GM21723 (cell line): ENCODE data around the gene USH2A.
"Not testable (repeated sequence)": the region's sequence is repeated elsewhere in the genome, so short reads cannot be mapped to it uniquely, and the experiment has no call there.

Source experiments
- ATAC-seq: cut with Tn5 transposase; IDR thresholded peaks from one replicate; pipeline ENCODE4 v1.9.1; 2021; ENCODE audit warnings: mild to moderate bottlenecking, moderate library complexity; ENCODE audit not compliant: unreplicated experiment

USH2A gene

GRCh38 chr1:216390956-216391355 lies 32.3 kb downstream of the USH2A start:
- ATAC-seq, result no peak

- ATAC-seq, result no peak
These were observed 33.5 kb downstream of the USH2A start for GRCh38 chr1:216389774-216390173.

GRCh38 chr1:216388558-216388957 lies 34.7 kb downstream of the USH2A start:
- no peak for ATAC-seq

GRCh38 chr1:216387782-216388181 lies 35.5 kb downstream of the USH2A start:
- no peak for ATAC-seq

GRCh38 chr1:216379441-216379840 lies 43.8 kb downstream of the USH2A start:
- no peak for ATAC-seq

GRCh38 chr1:216368249-216368648 lies 55.0 kb downstream of the USH2A start:
- no peak for ATAC-seq

- ATAC-seq, result no peak
These were observed 56.3 kb downstream of the USH2A start for GRCh38 chr1:216366979-216367378.

GRCh38 chr1:216356945-216357344 lies 66.3 kb downstream of the USH2A start:
- no peak for ATAC-seq

- no peak for ATAC-seq
These were observed 73.1 kb downstream of the USH2A start for GRCh38 chr1:216350186-216350585.

GRCh38 chr1:216346526-216346925 lies 76.7 kb downstream of the USH2A start:
- no peak for ATAC-seq

GRCh38 chr1:216340542-216340941 lies 82.7 kb downstream of the USH2A start:
- not testable (repeated sequence) for ATAC-seq

- ATAC-seq, result no peak
These were observed 90.8 kb downstream of the USH2A start for GRCh38 chr1:216332462-216332861.

GRCh38 chr1:216332003-216332402 lies 91.2 kb downstream of the USH2A start:
- no peak for ATAC-seq

GRCh38 chr1:216331211-216331610 lies 92.0 kb downstream of the USH2A start:
- no peak for ATAC-seq

- ATAC-seq, result no peak
These were observed 93.0 kb downstream of the USH2A start for GRCh38 chr1:216330262-216330661.

GRCh38 chr1:216325946-216326345 lies 97.3 kb downstream of the USH2A start:
- ATAC-seq, result no peak

- no peak for ATAC-seq
These were observed 97.9 kb downstream of the USH2A start for GRCh38 chr1:216325336-216325735.

- no peak for ATAC-seq
These were observed 99.9 kb downstream of the USH2A start for GRCh38 chr1:216323344-216323743.

GRCh38 chr1:216314379-216315095 lies 108.7 kb downstream of the USH2A start:
- no peak for ATAC-seq

- no peak for ATAC-seq
These were observed 112.5 kb downstream of the USH2A start for GRCh38 chr1:216310776-216311175.

- ATAC-seq, result no peak
These were observed 116.4 kb downstream of the USH2A start for GRCh38 chr1:216306830-216307229.

GRCh38 chr1:216303690-216304089 lies 119.6 kb downstream of the USH2A start:
- ATAC-seq, result no peak

- no peak for ATAC-seq
These were observed 129.6 kb downstream of the USH2A start for GRCh38 chr1:216293683-216294082.
